Measurements from ENCODE around the gene RASIP1.
A peak's percentile ranks its signal among the peaks of the same experiment; 100 is the strongest.

RASIP1 gene

GRCh38 chr19:48755787-48756186, 15.4 kb upstream of the RASIP1 start:
- Histone ChIP-seq H3K18ac (ENCODE audit: low read depth in 1 of 2, low read length in 2 of 2) (no peak overlapping the region), H3K79me1 (replicated peaks; ENCODE audit: low read length, poor library complexity, severe bottlenecking) (no peaks in the 10 kb centered on the region), H2BK120ac (ENCODE audit: low read depth, low read length) (no peak overlapping the region), H3K4me1 (ENCODE audit: control insufficient read depth, insufficient read depth, low read depth, low read length) (peaks cover 13% of the 10 kb centered on the region), H3K23ac (ENCODE audit: low read length in 2 of 2) (no peak overlapping the region), H3K14ac (ENCODE audit: low read length in 2 of 2) (no peak overlapping the region), H3K4ac (ENCODE audit: low read depth in 1 of 2, low read length in 2 of 2) (no peak overlapping the region), H3K27ac (ENCODE audit: low read length, poor library complexity, severe bottlenecking) (no peak overlapping the region), H3K9ac (ENCODE audit: low read length) (no peak overlapping the region), H2AK5ac (ENCODE audit: low read length, severe bottlenecking) (no peak overlapping the region), H3K36me3 (ENCODE audit: control insufficient read depth in 1 of 2, insufficient read depth in 2 of 2, low read depth in 1 of 2, low read length in 2 of 2) (no peaks in the 10 kb centered on the region), H3K4me3 (ENCODE audit: insufficient read depth in 1 of 2, low read depth in 1 of 2, low read length in 2 of 2) (no peak overlapping the region), H4K8ac (ENCODE audit: low read length) (no peak overlapping the region), H2BK12ac (ENCODE audit: low read length in 2 of 2) (no peak overlapping the region), H2BK5ac (ENCODE audit: low read depth, low read length, poor library complexity, severe bottlenecking) (no peak overlapping the region), H3K9me3 (ENCODE audit: control insufficient read depth, low read length) (no peaks in the 10 kb centered on the region), H3K27me3 (ENCODE audit: control insufficient read depth in 1 of 2, insufficient read depth in 1 of 2, low read length in 2 of 2) (peaks cover 33 to 51% of the 10 kb centered on the region in 2 experiments), H2BK15ac (ENCODE audit: low read depth, poor library complexity, severe bottlenecking) (no peak overlapping the region), H3K4me2 (ENCODE audit: low read length, poor library complexity, severe bottlenecking) (no peak overlapping the region), H2AFZ (ENCODE audit: low read depth, low read length) (no peak overlapping the region), H4K91ac (ENCODE audit: low read length) (no peak overlapping the region)
- WGBS, result 93% methylated on average over 5 of the region's 5 CpGs
- DNase-seq, result no peak

DNA sequence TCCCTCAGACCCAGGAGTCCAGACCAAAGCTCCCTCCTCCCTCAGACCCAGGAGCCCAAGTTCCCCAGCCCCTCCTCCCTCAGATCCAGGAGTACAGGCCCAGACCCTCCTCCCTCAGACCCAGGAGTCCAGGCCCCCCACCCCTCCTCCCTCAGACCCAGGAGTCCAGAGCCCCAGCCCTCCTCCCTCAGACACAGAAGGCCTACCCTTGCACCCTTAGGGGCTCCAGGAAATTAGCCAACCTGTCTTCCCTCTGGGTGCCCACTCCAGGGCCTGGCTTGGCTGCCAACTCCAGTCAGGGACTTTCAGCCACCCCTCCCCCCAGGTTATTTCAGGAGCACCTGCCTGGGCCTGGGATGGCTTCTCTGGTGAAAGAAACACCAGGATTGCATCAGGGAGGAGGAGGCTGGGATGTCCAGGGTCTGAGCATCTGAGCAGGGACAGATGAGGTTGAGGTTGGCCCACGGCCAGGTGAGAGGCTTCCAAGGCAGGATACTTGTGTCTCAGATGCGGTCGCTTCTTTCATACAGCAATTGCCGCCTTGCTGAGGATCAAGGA, 14.8 kb upstream of the RASIP1 start, which contains the start of gene FGF21:
Gene FGF21 (plus strand): TSS at position 441 of the 558 bp plus-strand sequence. CDS start 713 bp downstream, outside the sequence.
- no peak within 1 kb of the TSS for H3K14ac ChIP-seq (ENCODE audit: low read length in 2 of 2)
- no peak within 1 kb of the TSS for H2AK5ac ChIP-seq (ENCODE audit: low read length, severe bottlenecking)
- WGBS, result 92% methylated on average over 4 of the region's 4 CpGs

DNA sequence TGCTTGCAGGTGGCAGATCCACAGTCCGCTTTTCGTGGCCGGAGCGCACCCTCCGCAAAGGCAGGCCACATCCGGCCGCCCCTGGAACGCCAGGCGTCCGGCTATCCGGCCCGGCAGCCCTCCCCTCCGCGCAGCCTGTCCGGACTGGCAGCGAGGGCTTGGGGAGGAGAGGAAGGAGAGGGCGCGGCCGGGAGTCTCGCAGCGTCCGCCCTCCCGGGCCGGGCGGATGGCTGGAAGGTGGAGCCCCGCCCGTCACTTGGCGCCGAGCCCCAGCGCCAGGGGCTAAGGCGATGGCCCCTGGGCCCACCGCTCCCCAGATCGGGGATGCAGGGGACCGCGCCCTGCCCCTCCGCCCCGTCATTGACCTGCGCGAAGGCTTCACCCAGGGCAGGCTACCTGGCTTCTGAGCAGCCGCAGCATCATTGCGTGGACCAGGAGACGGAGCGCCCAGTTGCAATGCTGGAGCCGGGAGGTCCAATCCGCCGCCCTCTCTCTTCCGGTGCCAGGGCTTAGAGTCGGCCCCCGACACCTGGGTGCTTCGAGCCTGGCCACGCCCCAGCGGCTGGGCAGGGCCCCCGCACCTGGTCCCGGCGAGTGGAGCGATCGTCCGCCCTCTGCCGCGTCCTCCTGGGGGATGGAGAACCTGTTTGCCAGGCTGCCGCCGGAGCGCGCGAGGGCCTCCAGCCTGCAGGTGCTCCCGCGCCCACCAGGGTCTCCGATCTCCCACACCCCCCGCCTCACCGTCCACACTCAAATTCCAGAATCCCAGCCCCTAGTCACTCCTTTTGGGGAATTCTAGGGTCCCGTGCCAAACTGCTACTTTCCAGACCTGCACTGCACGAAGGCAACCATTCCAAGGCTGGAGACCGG, 12.3 kb upstream of the RASIP1 start, which contains the start of gene FUT1:
Gene FUT1 (minus strand): TSS at position 146 of the 870 bp plus-strand sequence. CDS start 1,360 bp downstream, outside the sequence.
- H2BK15ac ChIP-seq (ENCODE audit: low read depth, poor library complexity, severe bottlenecking), result no peak within 1 kb of the TSS
- peak within 1 kb of the TSS; percentile 55 for H4K8ac ChIP-seq (ENCODE audit: low read length)
- WGBS, result 3% methylated on average over 62 of the region's 73 CpGs
- H3K4me3 ChIP-seq (ENCODE audit: insufficient read depth in 1 of 2, low read depth in 1 of 2, low read length in 2 of 2), result no peak within 1 kb of the TSS
- no peak within 1 kb of the TSS for H3K23ac ChIP-seq (ENCODE audit: low read length in 2 of 2)
- H3K4me1 ChIP-seq (ENCODE audit: control insufficient read depth, insufficient read depth, low read depth, low read length), result peaks cover 16% of the 10 kb centered on the region
- H3K79me1 ChIP-seq (replicated peaks; ENCODE audit: low read length, poor library complexity, severe bottlenecking), result no peaks in the 10 kb centered on the region
- no peak within 1 kb of the TSS for H2BK5ac ChIP-seq (ENCODE audit: low read depth, low read length, poor library complexity, severe bottlenecking)
- no peak within 1 kb of the TSS for H3K9ac ChIP-seq (ENCODE audit: low read length)
- no peaks in the 10 kb centered on the region for H3K9me3 ChIP-seq (ENCODE audit: control insufficient read depth, low read length)
- H3K36me3 ChIP-seq (ENCODE audit: control insufficient read depth in 1 of 2, insufficient read depth in 2 of 2, low read depth in 1 of 2, low read length in 2 of 2), result no peaks in the 10 kb centered on the region
- peak within 1 kb of the TSS in 1 of 2 experiments; percentile 18 for H3K18ac ChIP-seq (ENCODE audit: low read depth in 1 of 2, low read length in 2 of 2)
- H3K27ac ChIP-seq (ENCODE audit: low read length, poor library complexity, severe bottlenecking), result no peak within 1 kb of the TSS
- peak within 1 kb of the TSS; percentile 3 for H2AFZ ChIP-seq (ENCODE audit: low read depth, low read length)
- no peak within 1 kb of the TSS for H2AK5ac ChIP-seq (ENCODE audit: low read length, severe bottlenecking)
- DNase-seq, result peak; percentile 39
- H2BK120ac ChIP-seq (ENCODE audit: low read depth, low read length), result no peak within 1 kb of the TSS
- H3K27me3 ChIP-seq (ENCODE audit: control insufficient read depth in 1 of 2, insufficient read depth in 1 of 2, low read length in 2 of 2), result peaks cover 30 to 62% of the 10 kb centered on the region in 2 experiments
- peak within 1 kb of the TSS in 1 of 2 experiments; percentile 21 for H2BK12ac ChIP-seq (ENCODE audit: low read length in 2 of 2)
- peak within 1 kb of the TSS; percentile 72 for H3K4me2 ChIP-seq (ENCODE audit: low read length, poor library complexity, severe bottlenecking)
- no peak within 1 kb of the TSS for H3K14ac ChIP-seq (ENCODE audit: low read length in 2 of 2)
- no peak within 1 kb of the TSS for H4K91ac ChIP-seq (ENCODE audit: low read length)
- no peak within 1 kb of the TSS for H3K4ac ChIP-seq (ENCODE audit: low read depth in 1 of 2, low read length in 2 of 2)

More for the DNA sequence above, 14.8 kb upstream of the RASIP1 start, which contains the start of gene FGF21:
- Histone ChIP-seq H3K18ac (ENCODE audit: low read depth in 1 of 2, low read length in 2 of 2) (no peak within 1 kb of the TSS), H3K9me3 (ENCODE audit: control insufficient read depth, low read length) (no peaks in the 10 kb centered on the region), H3K79me1 (replicated peaks; ENCODE audit: low read length, poor library complexity, severe bottlenecking) (no peaks in the 10 kb centered on the region), H3K4me3 (ENCODE audit: insufficient read depth in 1 of 2, low read depth in 1 of 2, low read length in 2 of 2) (no peak within 1 kb of the TSS), H3K23ac (ENCODE audit: low read length in 2 of 2) (no peak within 1 kb of the TSS), H3K4me1 (ENCODE audit: control insufficient read depth, insufficient read depth, low read depth, low read length) (peaks cover 13% of the 10 kb centered on the region), H2BK12ac (ENCODE audit: low read length in 2 of 2) (no peak within 1 kb of the TSS), H4K8ac (ENCODE audit: low read length) (no peak within 1 kb of the TSS), H4K91ac (ENCODE audit: low read length) (no peak within 1 kb of the TSS), H3K9ac (ENCODE audit: low read length) (no peak within 1 kb of the TSS), H3K27me3 (ENCODE audit: control insufficient read depth in 1 of 2, insufficient read depth in 1 of 2, low read length in 2 of 2) (peaks cover 29 to 51% of the 10 kb centered on the region in 2 experiments), H3K4ac (ENCODE audit: low read depth in 1 of 2, low read length in 2 of 2) (no peak within 1 kb of the TSS), H2AFZ (ENCODE audit: low read depth, low read length) (no peak within 1 kb of the TSS), H3K36me3 (ENCODE audit: control insufficient read depth in 1 of 2, insufficient read depth in 2 of 2, low read depth in 1 of 2, low read length in 2 of 2) (no peaks in the 10 kb centered on the region), H2BK15ac (ENCODE audit: low read depth, poor library complexity, severe bottlenecking) (no peak within 1 kb of the TSS), H2BK120ac (ENCODE audit: low read depth, low read length) (no peak within 1 kb of the TSS), H2BK5ac (ENCODE audit: low read depth, low read length, poor library complexity, severe bottlenecking) (no peak within 1 kb of the TSS), H3K27ac (ENCODE audit: low read length, poor library complexity, severe bottlenecking) (no peak within 1 kb of the TSS), H3K4me2 (ENCODE audit: low read length, poor library complexity, severe bottlenecking) (no peak within 1 kb of the TSS)
- no peak for DNase-seq
